ENCODE results near the gene FBXW7.
"Not testable (repeated sequence)": the region's sequence is repeated elsewhere in the genome, so short reads cannot be mapped to it uniquely, and the experiment has no call there.

The FBXW7 gene

DNA sequence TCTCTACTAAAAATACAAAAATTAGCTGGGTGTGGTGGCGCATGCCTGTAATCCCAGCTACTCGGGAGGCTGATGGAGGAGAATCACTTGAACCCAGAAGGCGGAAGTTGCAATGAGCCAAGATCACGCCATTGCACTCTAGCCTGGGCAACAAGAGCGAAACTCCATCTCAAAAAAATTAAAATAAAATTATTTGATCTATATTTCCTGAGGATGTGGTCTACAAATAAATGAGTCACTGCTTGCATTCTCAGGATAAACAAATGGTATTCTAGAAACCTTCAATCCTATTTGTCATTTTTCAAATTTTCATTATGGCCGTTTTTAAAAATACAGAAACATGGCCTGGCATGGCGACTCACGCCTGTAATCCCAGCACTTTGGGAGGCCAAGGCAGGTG lies 8.6 kb upstream of the FBXW7 start:
- DNase-seq = not testable (repeated sequence)

DNA sequence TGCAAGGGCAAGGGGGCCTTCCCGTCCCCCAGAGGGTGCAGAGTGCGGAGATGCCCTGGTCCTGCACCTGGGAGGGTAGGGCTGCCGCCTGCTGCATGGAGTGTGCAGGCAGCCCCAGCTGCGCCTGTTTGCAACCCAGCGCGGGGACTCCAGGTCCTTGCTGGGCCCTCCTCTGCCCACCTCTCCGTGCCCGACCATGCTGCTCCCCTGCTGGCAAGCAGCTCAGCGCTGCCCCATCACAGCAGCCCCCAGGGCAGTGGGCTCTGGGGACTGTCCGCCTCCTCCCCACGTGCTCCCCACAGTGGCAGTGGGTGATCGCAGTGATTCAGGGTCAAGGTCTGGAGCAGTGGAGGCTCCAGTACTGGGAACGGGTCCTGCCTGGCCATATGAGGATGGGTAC lies 5.0 kb upstream of the FBXW7 start:
- DNase-seq = no peak

DNA sequence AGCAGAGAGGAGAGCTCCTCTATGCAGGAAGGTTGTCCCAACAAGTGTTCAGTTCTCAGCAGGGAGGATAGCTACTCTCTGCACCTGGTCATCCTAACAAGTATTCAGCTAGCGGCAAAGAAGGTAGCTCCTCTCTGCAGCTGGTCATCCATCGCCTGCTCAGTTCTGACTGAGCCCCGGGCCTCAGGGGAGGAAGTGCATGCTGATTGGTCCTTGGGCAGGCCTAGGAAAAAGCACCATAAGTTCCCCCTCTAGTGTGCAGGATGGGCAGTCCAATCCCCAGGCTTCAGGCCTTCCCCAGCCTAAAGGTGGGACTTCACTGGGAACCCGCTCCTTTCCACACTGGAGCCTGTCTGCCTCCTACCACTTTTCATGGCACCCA lies 4.4 kb upstream of the FBXW7 start:
- no peak for DNase-seq

DNA sequence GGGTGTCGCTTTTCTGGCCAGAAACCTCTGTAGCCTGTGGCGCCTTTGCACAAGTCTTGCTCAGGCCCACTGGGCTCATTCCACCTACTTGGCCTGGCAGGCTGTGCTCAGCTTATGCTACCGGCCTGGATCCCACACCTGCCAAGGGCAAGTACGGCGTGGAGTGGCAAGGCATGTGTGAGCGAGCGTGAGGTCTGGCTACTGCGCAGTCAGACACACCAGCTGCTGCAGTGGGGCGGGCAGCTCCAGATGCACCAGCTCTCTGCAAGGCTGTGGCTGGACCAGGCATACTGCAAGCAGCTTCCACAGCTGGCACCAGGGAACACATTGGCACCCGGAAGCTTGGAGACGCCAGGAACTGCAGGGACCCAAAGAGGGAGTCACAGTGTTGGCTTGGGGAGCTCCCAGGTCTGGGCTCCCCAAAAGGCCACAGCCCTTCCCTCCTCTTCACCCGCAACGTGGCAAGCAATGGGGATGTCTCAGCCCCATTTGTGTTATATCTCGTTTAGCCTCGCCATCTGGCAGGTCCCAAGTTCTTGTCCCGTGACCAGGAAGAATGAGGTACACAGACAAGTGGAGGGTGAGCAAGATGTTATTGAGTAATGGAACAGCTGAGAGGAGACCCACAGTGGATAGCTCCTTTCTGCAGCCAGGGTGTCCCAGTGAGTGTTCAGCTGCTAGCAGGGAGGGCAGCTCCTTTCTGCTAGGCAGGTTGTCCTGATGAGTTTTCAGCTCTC lies 3.8 kb upstream of the FBXW7 start:
- DNase-seq = no peak

DNA sequence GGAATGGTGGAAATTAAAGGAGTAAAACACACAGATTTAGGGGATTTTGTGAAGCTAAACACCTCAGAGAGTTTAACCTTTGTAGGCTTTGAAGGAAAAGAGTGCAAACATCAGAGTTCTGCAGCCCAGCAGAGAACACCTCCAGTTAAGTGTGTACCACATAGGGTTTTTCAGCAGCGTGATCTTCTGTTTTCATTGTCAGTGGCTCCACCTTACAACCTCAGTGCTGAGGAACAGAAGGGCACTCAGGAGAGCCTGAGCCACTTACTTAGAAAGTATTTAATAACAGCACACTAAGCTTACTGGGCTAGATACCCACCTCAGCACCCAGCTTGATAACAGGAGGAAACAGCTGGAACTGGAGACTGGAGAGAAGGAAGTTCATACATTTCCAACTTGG lies 2.0 kb upstream of the FBXW7 start:
- no peak for DNase-seq

DNA sequence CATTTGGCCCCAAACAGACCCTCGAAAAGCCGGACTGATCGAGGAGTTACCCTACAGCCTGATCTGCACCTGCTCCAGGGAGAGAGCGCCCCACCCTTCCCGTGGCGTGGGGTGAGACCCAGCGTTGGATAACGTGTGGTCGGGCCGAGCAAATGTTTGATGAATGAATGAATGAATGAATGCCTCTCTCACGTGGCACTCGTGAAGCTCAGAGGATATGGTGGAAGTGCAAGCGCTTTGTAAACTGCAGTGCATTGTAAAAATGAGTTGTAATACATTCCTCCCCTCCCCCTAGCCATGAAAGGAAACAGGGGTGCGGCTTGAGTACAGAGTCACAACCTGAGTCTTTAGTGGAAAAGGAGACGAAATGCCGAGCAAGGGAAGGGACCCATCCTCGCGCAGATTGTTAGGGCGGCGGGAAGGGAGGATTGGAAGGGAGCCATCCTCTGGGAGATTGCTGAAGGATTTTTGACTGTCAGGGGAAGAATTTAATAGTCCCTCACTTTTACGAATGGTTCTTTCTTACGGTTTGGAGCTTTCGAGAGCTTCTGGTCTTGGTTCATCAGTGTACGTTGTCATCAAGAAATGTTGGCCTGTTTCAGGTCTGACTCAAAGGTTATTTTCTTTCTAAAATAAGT lies 772 bp upstream of the FBXW7 start:
- DNase-seq = no peak

DNA sequence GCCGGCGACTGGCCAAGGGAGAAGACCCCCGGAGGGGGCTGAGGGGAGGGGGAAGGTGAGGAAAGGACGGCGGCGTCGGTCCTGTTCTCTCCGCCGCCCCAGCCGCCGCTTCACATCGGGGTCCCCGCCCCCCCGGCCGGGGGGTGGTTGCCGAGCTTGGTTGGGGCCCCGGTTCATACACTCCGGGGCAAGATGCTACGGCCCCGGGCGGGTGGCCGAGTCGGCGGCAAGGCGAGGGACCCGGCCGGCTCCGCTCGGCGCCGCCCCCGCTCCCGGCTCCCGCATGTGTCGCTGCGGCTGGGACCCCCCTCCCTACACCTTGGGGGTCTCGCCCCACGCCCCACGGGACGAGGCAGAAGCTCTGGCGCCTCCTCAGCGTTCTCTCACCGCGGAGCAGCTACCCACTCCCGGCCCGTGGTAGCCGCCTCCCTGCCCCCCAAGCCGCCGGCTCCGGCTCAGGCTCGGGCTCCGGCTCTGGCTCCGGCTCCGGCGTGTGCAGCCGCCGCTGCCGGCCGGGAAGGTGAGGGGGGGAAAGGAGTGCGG lies 461 bp downstream of the FBXW7 start:
- DNase-seq = peak; percentile 27

DNA sequence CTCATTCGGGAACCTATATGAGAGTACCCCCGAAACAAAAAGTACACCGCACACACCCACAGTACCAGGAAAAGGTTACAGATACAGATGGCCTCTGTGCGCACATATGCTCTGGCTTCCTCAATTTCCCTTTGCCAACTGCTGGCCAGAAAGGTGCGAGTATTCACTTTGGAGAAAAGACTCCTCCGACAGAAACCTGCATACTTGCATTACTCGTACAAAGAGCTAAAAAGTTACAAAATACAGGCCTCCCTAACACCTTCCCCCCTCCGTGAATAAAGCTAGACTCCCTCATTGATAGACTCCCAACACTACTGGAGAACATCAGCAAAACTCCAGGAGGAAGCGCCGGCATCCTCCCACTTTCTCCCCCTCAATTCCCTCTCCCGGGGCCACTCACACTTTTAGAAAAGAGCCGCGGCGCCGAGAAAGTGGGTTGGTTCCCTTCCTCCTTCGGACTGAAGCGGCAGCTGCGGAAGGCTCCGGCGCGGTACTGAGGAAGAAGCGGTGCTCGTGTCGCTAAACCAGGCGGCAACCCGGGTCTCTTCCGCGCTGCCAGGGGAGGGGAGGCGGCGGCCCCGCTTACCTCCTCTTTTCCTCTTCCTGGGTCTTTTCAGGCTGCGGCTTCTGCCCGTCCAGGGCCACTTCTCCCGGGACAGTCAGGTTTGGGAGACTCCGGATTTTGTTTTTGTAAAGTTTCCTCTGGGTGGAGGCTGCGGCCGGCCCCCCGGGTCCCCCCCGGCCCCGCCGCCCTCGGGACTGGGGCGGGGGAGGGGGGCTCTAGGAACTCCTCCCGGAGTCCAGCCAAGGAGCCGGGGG lies 1.1 kb downstream of the FBXW7 start:
- peak; percentile 44 for DNase-seq

DNA sequence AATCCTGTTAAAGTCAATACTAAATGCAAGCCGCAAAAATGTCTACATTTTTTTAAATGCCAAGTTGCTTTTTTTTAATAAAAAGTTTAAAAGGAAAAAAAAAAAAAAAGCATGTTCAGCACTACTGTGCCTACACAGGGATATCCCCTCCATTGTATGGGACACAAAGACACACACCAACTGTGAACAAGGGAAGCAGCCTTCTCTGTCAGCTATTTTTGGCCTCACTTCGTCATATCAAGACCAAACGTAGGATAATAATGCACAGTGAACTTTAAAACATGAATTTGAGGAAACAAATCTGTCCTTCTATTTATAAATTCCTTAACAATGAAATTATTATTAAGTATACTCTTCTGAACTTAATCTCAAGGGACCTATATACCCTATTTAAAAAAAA lies 4.4 kb downstream of the FBXW7 start:
- DNase-seq = no peak

DNA sequence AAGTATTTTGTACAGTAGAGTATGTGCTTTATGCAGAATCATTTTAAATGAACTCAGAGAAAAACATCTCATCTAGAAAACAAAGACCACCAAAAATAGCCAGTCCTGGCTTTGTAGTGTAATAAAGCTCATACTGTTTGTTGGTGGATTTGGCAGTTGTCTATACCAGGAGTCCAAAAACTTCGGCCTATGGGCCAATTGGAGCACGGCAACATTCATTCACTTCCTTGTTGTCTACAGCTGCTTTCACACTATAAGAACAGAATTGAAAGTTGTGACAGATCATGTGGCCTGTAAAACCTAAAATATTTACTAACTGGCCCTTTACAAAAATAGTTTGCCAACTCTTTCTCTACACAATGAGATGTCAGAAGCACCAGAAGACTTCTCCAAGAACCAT lies 5.3 kb downstream of the FBXW7 start:
- no peak for DNase-seq

DNA sequence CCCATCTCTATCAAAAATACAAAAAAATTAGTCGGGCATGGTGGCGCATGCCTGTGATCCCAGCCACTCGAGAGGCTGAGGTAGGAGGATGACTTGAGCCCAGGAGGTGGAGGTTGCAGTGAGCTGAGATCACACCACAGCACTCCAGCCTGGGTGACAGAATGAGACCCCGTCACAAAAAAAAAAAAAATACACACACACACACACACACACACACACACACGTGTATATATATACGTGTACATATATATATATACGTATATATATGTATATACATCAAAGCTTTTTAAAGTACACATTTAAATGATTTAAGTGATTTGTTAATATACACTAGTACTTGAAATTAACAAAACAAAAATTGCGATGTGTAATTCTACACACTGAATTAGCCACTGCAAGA lies 6.0 kb downstream of the FBXW7 start:
- DNase-seq = no peak

DNA sequence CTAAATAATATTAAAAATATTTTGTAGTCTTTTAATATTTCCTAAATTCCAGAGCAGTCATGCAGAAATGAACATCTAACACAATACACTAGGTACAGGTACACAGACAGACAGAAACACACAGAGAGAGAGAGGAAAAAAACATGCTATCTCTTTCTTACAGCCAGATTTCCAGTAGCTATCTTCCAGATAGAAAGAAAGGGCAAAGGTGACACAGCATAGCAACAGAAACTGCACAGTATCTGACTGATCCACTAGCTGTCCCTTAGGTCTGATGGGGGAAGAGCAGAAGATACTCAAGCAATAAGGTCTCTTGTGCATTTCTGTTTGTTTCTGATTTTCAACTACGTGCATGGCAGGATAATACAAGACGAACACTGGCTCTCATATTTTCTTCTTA lies 7.8 kb downstream of the FBXW7 start:
- no peak for DNase-seq

DNA sequence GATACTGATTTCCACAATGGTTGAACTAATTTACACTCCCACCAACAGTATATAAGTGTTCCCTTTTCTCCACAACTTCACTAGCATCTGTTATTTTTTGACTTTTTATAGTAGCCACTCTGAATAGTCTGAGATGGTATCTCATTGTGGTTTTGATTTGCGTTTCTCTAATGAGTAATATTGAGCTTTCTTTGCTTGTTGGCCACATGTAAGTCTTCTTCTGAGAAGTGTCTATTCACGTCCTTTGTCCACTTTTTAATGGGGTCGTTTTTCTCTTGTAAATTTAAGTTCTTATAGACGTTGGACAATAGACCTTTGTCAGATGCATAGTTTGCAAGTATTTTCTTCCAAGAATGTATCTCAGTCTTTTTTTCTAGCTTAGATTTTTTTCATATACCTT lies 10.0 kb downstream of the FBXW7 start:
- no peak for DNase-seq

DNA sequence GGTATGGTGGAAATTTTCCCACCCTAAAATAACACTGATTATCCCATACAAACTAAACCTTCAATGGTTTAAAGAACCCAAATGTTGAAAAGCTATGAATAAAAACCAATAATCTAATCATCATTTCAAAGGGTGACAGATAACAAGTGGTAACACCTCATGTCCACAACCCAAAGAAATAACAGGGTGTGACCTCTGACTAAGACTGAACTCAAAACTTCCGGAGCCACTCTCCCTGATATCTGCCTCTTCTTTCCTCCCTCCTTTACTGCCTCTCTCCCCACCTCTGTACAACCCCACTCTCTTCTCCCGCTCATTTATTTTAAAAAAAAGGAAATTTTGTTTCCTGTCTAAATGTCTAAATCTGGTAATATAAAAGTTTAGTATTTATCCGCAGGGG lies 11.5 kb downstream of the FBXW7 start:
- DNase-seq = no peak

DNA sequence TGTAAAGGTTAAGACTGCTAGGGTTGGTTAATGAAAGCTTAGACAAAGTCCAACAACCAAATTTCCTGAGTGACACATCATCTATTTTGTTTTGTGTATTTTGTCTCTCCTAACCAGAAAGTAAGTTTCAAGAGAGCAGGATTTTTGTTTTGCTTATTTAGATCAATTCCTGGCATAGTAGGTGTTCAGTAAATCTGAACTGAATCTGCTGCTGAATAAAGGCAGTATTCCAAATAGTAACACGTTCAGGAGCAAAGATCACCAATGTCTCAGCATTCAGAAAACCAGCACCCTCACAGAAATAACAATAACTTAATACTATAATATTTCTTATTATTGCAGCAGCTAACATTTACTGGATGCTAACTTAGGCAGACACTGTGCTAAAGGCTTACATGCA lies 12.2 kb downstream of the FBXW7 start:
- DNase-seq = no peak

DNA sequence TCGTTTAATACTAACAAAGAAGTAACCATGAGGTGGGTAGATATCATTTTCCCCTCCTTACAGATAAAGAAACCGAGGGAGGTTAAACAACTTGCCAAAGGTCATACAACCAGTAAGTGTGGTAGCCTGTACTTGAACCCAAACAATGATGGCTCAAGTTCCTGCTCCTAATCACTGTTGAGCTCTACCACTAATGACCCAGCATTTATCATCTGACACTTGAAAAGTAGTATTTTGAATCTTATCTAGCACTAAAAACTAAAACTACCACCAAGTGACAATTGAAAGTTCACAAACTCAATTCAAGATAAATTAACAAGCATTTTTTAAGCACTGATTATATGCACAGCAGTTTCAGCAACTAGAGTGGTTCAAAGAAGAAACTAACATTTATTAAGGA lies 13.1 kb downstream of the FBXW7 start:
- DNase-seq = no peak

DNA sequence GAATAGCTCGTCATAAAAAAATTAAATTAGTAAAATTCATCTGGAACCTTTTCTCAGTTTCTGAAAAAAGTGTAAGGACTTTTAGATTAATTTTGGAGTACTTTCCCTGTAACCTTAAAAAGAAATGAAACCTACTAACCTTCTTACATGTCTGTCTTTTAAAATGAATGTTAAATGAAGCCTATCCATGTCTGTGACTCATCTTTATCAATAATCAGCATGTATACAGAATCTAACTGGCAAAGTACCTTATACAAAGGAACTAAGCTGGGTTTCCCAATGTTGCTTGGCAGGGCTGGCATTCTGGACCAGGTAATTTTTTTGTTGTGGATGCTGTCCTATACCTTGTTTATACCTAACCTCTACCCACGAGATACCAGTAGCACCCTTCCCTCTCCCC lies 13.6 kb downstream of the FBXW7 start:
- DNase-seq = no peak

DNA sequence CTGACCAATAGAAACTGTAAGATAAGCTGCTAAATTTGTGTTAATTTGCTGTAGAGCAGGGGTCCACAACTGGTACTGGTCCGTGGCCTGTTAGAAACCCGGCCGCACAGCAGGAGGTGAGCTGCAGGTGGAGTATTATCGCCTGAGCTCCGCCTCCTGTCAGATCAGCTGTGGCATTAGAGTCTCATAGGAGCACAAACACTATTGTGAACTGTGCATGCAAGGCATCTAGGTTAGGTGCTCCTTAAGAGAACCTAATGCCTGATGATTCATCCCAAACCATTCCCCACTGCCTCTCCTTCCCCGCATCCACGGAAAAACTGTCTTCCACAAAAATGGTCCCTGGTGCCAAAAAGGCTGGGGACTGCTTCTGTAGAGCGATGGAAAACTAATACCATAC lies 19.7 kb downstream of the FBXW7 start:
- no peak for DNase-seq

DNA sequence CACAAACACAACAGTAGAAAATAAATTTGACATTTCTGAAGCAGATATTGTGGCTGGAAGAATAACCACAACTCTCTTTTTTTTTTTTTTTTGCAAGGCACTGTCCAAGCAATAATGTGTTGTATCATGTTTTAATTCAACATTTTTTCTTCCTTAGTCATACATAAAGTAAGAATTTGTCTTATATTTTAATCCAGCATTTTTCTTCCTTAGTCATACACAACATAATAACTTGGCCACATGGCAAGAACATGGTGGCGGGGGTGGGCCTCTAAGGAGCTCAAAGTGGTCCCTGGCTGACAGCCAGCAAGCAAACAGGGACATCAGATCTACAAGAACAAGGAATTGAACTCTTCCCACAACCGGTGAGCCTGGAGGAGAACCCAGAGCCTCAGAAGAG lies 20.2 kb downstream of the FBXW7 start:
- DNase-seq = no peak

DNA sequence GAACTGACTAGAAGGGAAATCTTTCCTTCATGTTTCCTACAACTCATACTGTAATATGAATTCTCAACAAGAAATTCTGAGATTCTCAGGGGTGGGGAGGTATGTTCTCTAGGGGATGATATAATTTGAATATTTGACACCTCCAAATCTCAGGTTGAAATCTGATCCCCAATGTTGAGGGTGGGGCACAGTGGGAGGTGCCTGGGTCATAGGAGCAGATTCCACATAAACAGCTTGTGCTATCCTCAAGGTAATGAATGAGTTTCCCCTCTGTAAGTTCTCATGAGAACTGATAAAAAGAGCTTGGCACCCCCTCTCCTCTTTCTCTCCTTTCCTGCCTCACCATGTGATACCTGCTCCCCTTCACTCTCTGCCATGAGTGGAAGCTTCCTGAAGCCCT lies 21.5 kb downstream of the FBXW7 start:
- DNase-seq = no peak

DNA sequence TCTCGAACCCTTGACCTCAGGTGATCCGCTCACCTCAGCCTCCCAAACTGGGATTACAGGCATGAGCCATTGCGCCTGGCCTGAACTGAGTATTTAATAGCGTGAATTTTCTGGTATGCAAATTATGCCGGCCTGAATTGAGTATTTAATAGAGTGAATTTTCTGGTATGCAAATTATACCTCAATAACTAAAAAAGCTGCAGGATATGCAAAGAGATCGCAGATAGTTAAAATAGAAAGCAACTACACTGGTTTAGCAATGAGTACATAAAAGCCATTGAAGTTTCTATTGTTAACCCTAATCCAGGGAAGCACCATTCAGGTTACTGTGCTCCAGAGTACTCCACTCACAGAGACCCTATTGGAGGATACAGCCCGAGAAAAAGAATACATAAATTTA lies 22.8 kb downstream of the FBXW7 start:
- no peak for DNase-seq

DNA sequence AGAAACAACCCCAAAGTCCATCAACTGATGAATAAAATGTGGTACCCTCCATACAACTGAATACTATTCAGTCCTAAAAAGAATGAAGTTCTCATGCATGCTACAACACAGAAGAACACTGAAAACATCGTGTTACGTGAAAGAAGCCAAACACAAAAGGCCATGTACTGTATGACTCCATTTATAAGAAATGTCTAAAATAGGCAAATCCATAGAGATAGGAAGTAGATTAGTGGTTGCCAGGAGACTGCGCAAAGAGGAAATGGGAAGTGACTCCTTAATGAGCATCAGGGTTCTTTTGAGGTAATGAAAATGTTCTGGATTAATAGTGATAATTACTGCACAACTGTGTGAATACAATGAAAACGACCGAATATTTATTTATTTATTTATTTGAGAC lies 23.4 kb downstream of the FBXW7 start:
- no peak for DNase-seq

DNA sequence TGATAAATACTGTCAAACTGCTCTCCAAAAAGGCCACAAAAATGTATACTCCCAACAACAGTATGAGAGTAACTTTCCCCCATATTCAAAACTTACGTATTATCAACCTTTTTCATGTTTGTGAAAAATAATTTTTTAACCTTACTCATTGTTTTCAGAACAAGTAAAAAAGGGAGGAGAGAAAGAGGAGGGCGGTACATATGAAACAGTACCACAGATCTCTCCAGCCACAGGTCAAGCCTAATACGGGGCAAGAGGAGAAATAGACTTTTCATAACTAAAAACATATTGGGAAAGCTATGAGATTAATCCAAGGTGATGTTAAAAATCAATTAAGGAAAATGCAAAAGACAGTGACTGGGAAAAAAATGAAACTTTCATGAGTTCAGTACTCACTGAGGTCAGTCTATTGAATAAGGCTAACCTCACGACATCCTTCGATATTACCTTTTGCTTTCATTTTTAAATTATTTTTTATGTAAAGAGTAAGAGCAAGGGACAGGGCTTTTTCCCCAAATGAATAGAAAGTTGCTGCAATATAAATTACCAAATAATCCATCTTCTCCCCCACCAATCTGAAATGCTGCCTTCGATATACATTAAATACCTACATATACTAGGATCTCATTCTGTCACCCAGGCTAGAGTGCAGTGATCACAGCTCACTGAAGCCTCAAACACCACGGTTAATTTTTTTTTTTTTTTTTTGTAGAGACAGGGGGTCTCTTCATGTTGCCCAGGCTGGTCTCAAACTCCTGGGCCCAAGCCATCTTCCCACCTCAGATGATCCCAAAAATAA lies 25.3 kb downstream of the FBXW7 start:
- no peak for DNase-seq

Measured in activated gamma-delta T cell treated with Interleukin-2 at 50 U/mL for 16 hours (primary cell).